ENCODE measurements around the gene CERKL. TPM values are rescaled to one million over a fixed set of nuclear protein-coding genes. Genes with fewer than 3 reads are reported as not detected.

The CERKL gene
- total and polyA plus RNA-seq, 7 experiments from 2014 or later = 0.20 to 14.7 (median 4.5) TPM; not detected in 4

DNA sequence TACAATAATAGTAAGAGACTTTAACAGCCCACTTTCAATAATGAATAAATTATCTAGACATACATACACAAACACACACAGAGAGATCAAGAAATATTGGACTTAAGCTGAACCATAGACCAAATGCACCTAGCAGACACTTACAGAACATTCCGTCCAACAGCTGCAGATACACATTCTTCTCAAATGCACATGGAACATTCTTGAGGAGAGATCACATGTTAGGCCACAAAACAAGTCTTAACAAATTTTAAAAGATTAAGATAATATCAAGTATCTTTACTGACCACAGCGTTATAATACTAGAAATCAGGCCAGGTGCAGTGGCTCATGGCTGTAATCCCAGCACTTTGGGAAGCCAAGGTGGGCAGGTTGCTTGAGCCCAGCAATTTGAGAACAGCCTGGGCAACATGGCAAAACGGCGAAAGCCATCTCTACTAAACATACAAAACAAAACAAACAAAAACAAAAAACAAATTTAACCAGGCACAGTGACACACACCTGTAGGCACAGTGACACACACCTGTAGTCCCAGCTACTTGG is 7.4 kb downstream of the CERKL start:
- POLR2A ChIA-PET = no interaction called here
- ATAC-seq = no peak
- Histone ChIP-seq H3K27me3 (ENCODE audit: control insufficient read depth in 2 of 2, insufficient read depth in 2 of 2, low read length in 2 of 2) (peaks cover 0 to 4% of the 10 kb centered on the region in 2 donors), H3K36me3 (ENCODE audit: control insufficient read depth in 2 of 3, insufficient read depth in 3 of 3, low read length in 3 of 3) (no peaks in the 10 kb centered on the region), H3K9me3 (ENCODE audit: control insufficient read depth in 2 of 3, low read length in 3 of 3) (no peaks in the 10 kb centered on the region), H3K4me3 (ENCODE audit: low read length) (no peak overlapping the region), H3K27ac (ENCODE audit: low read depth, low read length) (no peak overlapping the region), H3K4me1 (ENCODE audit: control insufficient read depth in 2 of 2, insufficient read depth in 2 of 2, low read length in 2 of 2) (no peaks in the 10 kb centered on the region)
- H3K36me3 Mint-ChIP-seq = no peaks in the 10 kb centered on the region
- no peaks in the 10 kb centered on the region for H3K4me1 Mint-ChIP-seq
- intact Hi-C loops (cut with micrococcal nuclease) = no loop called here
- peaks cover 46 to 73% (median 50%) of the 10 kb centered on the region in 5 donors for H3K27me3 Mint-ChIP-seq
- peaks cover 0 to 2% (median 0%) of the 10 kb centered on the region in 11 donors for H3K9me3 Mint-ChIP-seq
- no peak overlapping the region for H3K4me3 Mint-ChIP-seq
- no peak for DNase-seq
- CTCF ChIA-PET = no interaction called here
- no peak overlapping the region for H3K27ac Mint-ChIP-seq

GRCh38 chr2:181648478-181649155 is 8.3 kb downstream of the CERKL start:
- no peaks in the 10 kb centered on the region for H3K36me3 ChIP-seq (ENCODE audit: control insufficient read depth in 2 of 3, insufficient read depth in 3 of 3, low read length in 3 of 3)
- no peak overlapping the region for H3K27ac ChIP-seq (ENCODE audit: low read depth, low read length)
- no peak for ATAC-seq
- H3K9me3 ChIP-seq (ENCODE audit: control insufficient read depth in 2 of 3, low read length in 3 of 3) = no peaks in the 10 kb centered on the region
- H3K27me3 ChIP-seq (ENCODE audit: control insufficient read depth in 2 of 2, insufficient read depth in 2 of 2, low read length in 2 of 2) = peaks cover 0 to 4% of the 10 kb centered on the region in 2 donors
- ChIA-PET CTCF (no interaction called here), POLR2A (no interaction called here)
- Mint-ChIP-seq H3K27ac (no peak overlapping the region), H3K9me3 (peaks cover 0 to 2% (median 0%) of the 10 kb centered on the region in 11 donors), H3K4me3 (no peak overlapping the region), H3K4me1 (no peaks in the 10 kb centered on the region), H3K27me3 (peaks cover 48 to 70% (median 49%) of the 10 kb centered on the region in 5 donors), H3K36me3 (no peaks in the 10 kb centered on the region)
- intact Hi-C loops (cut with micrococcal nuclease) = no loop called here
- no peak overlapping the region for H3K4me3 ChIP-seq (ENCODE audit: low read length)
- no peak for DNase-seq
- no peaks in the 10 kb centered on the region for H3K4me1 ChIP-seq (ENCODE audit: control insufficient read depth in 2 of 2, insufficient read depth in 2 of 2, low read length in 2 of 2)

DNA sequence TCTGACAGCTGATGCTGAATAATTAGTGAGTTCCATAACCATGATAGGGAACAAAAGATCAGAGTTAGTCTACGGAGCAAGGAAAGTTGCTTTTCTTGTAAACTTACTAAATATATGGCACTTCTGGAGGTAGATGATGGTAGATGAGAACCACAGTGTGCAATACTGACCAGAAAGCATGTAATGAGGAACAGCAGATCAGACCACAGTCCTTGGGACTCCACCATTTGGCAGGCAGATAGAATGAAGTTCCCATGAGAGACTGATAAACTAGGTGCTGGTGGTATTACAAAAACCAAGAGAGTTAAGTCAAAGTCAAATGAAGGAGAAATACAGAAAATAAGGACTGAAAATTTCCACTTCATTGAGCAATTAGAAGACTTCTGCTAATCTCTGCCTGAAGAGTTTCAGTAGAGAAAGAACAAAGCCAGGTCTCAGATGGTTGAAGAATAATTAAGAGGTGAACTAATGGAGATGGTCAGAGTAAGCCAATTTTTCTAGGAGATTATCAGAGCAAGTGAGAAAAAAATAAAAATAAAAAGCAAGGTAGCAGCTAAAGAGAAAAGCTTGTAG is 10.4 kb downstream of the CERKL start:
- ATAC-seq = no peak
- H3K9me3 Mint-ChIP-seq = peaks cover 0 to 2% (median 0%) of the 10 kb centered on the region in 11 donors
- H3K27ac ChIP-seq (ENCODE audit: low read depth, low read length) = no peak overlapping the region
- no peaks in the 10 kb centered on the region for H3K4me1 Mint-ChIP-seq
- peaks cover 33 to 61% (median 42%) of the 10 kb centered on the region in 5 donors for H3K27me3 Mint-ChIP-seq
- no peak overlapping the region for H3K27ac Mint-ChIP-seq
- H3K4me1 ChIP-seq (ENCODE audit: control insufficient read depth in 2 of 2, insufficient read depth in 2 of 2, low read length in 2 of 2) = no peaks in the 10 kb centered on the region
- H3K4me3 ChIP-seq (ENCODE audit: low read length) = no peak overlapping the region
- POLR2A ChIA-PET = no interaction called here
- no peak overlapping the region for H3K4me3 Mint-ChIP-seq
- intact Hi-C loops (cut with micrococcal nuclease) = no loop called here
- H3K9me3 ChIP-seq (ENCODE audit: control insufficient read depth in 2 of 3, low read length in 3 of 3) = no peaks in the 10 kb centered on the region
- no peak for DNase-seq
- CTCF ChIA-PET = no interaction called here
- no peaks in the 10 kb centered on the region for H3K36me3 Mint-ChIP-seq
- H3K27me3 ChIP-seq (ENCODE audit: control insufficient read depth in 2 of 2, insufficient read depth in 2 of 2, low read length in 2 of 2) = peaks cover 0 to 4% of the 10 kb centered on the region in 2 donors
- no peaks in the 10 kb centered on the region for H3K36me3 ChIP-seq (ENCODE audit: control insufficient read depth in 2 of 3, insufficient read depth in 3 of 3, low read length in 3 of 3)

- ChIA-PET CTCF (interaction anchor here (0.6 kb wide), 1 partner anchor 1249 kb away, joined by 3 read pairs; no protein-coding TSS in a partner anchor), POLR2A (no interaction called here)
- ATAC-seq (no peak), DNase-seq (no peak)
- intact Hi-C loops (cut with micrococcal nuclease) = no loop called here
- Mint-ChIP-seq H3K27me3 (peaks cover 25 to 51% (median 32%) of the 10 kb centered on the region in 5 donors), H3K27ac (no peak overlapping the region), H3K9me3 (peaks cover 0 to 3% (median 0%) of the 10 kb centered on the region in 11 donors), H3K4me1 (no peaks in the 10 kb centered on the region), H3K36me3 (no peaks in the 10 kb centered on the region), H3K4me3 (no peak overlapping the region)
- Histone ChIP-seq H3K27me3 (ENCODE audit: control insufficient read depth in 2 of 2, insufficient read depth in 2 of 2, low read length in 2 of 2) (peaks cover 0 to 4% of the 10 kb centered on the region in 2 donors), H3K36me3 (ENCODE audit: control insufficient read depth in 2 of 3, insufficient read depth in 3 of 3, low read length in 3 of 3) (no peaks in the 10 kb centered on the region), H3K4me3 (ENCODE audit: low read length) (no peak overlapping the region), H3K27ac (ENCODE audit: low read depth, low read length) (no peak overlapping the region), H3K4me1 (ENCODE audit: control insufficient read depth in 2 of 2, insufficient read depth in 2 of 2, low read length in 2 of 2) (no peaks in the 10 kb centered on the region), H3K9me3 (ENCODE audit: control insufficient read depth in 2 of 3, low read length in 3 of 3) (no peaks in the 10 kb centered on the region)
These were observed 13.8 kb downstream of the CERKL start for GRCh38 chr2:181643151-181643550.

DNA sequence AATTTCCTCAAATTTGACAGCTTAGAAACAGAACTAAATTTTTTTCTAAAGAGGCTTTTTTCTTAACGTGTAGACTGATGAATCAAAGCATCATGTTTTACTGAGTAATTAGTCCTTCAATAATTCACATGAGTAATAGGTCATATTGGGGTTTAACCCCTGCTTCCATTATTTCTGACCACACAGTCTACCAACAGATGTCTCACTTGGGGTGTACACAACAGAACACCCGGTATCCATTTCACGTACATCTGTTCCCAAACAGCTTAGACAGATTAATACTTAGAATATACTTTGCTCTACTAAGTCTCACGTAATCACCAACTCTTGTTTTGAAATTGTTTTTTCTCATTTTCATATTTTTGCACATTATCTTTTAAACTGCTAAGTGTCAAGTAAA is 14.8 kb downstream of the CERKL start:
- Mint-ChIP-seq H3K27ac (no peak overlapping the region), H3K36me3 (no peaks in the 10 kb centered on the region), H3K4me3 (no peak overlapping the region), H3K9me3 (peaks cover 0 to 3% (median 0%) of the 10 kb centered on the region in 11 donors), H3K4me1 (no peaks in the 10 kb centered on the region), H3K27me3 (peaks cover 15 to 45% (median 32%) of the 10 kb centered on the region in 5 donors)
- Histone ChIP-seq H3K4me1 (ENCODE audit: control insufficient read depth in 2 of 2, insufficient read depth in 2 of 2, low read length in 2 of 2) (no peaks in the 10 kb centered on the region), H3K4me3 (ENCODE audit: low read length) (no peak overlapping the region), H3K27ac (ENCODE audit: low read depth, low read length) (no peak overlapping the region), H3K27me3 (ENCODE audit: control insufficient read depth in 2 of 2, insufficient read depth in 2 of 2, low read length in 2 of 2) (peaks cover 0 to 4% of the 10 kb centered on the region in 2 donors), H3K9me3 (ENCODE audit: control insufficient read depth in 2 of 3, low read length in 3 of 3) (no peaks in the 10 kb centered on the region), H3K36me3 (ENCODE audit: control insufficient read depth in 2 of 3, insufficient read depth in 3 of 3, low read length in 3 of 3) (no peaks in the 10 kb centered on the region)
- ChIA-PET CTCF (no interaction called here), POLR2A (no interaction called here)
- intact Hi-C loops (cut with micrococcal nuclease) = no loop called here
- ATAC-seq (no peak), DNase-seq (no peak)

- Histone ChIP-seq H3K27me3 (ENCODE audit: control insufficient read depth in 2 of 2, insufficient read depth in 2 of 2, low read length in 2 of 2) (no peaks in the 10 kb centered on the region), H3K4me3 (ENCODE audit: low read length) (no peak overlapping the region), H3K4me1 (ENCODE audit: control insufficient read depth in 2 of 2, insufficient read depth in 2 of 2, low read length in 2 of 2) (no peaks in the 10 kb centered on the region), H3K9me3 (ENCODE audit: control insufficient read depth in 2 of 3, low read length in 3 of 3) (no peaks in the 10 kb centered on the region), H3K27ac (ENCODE audit: low read depth, low read length) (no peak overlapping the region), H3K36me3 (ENCODE audit: control insufficient read depth in 2 of 3, insufficient read depth in 3 of 3, low read length in 3 of 3) (no peaks in the 10 kb centered on the region)
- DNase-seq = no peak
- ATAC-seq = no peak
- Mint-ChIP-seq H3K27ac (no peak overlapping the region), H3K9me3 (peaks cover 0 to 3% (median 0%) of the 10 kb centered on the region in 11 donors), H3K27me3 (peaks cover 5 to 37% (median 14%) of the 10 kb centered on the region in 5 donors), H3K36me3 (no peaks in the 10 kb centered on the region), H3K4me3 (no peak overlapping the region), H3K4me1 (no peaks in the 10 kb centered on the region)
- POLR2A ChIA-PET = no interaction called here
- intact Hi-C loops (cut with micrococcal nuclease) = no loop called here
- CTCF ChIA-PET = no interaction called here
These were observed 17.2 kb downstream of the CERKL start for GRCh38 chr2:181639686-181640085.
